T-cell (primary cell): ENCODE measurements around the gene RNU2-63P. TPM values are rescaled to one million over a fixed set of nuclear protein-coding genes. Genes with fewer than 3 reads are reported as not detected.
"Not testable (repeated sequence)": the region's sequence is repeated elsewhere in the genome, so short reads cannot be mapped to it uniquely, and the experiment has no call there.

ENCODE experiments used
- ATAC-seq, 4 experiments: fragments of 200-7000 bp in 3 of 4; fragments of 150-1000 bp in 1 of 4; cut with Tn5 transposase; replicated peaks in 1 of 4; 1 replicate in 3 of 4; 2 replicates in 1 of 4; pipeline ENCODE4 v1.10.0; 2021; ENCODE audit warnings: moderate library complexity in 3 of 4, mild to moderate bottlenecking in 2 of 4, moderate number of reproducible peaks in 1 of 4
- CTCF ChIA-PET, 2 donors: fragments of 300-600 bp; sonication (Branson Sonifier 250); formaldehyde crosslinking; loops; one replicate each; lab custom pipeline; 2022; ENCODE audit warnings: antibody characterized with exemption in 2 of 2; lab: Charles Lee
- POLR2A ChIA-PET, 2 donors: fragments of 300-600 bp; sonication (Branson Sonifier 250); formaldehyde crosslinking; loops; one replicate each; lab custom pipeline; 2022; ENCODE audit warnings: antibody characterized with exemption in 2 of 2; lab: Charles Lee
- DNase-seq, 35 experiments: peaks; one replicate each; pipeline versions ENCODE4 v3.0.0 to v3.0.0-alpha.2; 2013 to 2023
- H3K27ac ChIP-seq: one replicate; pipeline ENCODE4 v1.5.1; 2013; ENCODE audit warnings: low read length
- H3K27me3 ChIP-seq, 2 experiments: replicated peaks in 1 of 2; 1 replicate in 1 of 2; 2 replicates in 1 of 2; pipeline versions ENCODE4 v1.6.1 to v1.7.0; 2013; ENCODE audit warnings: low read length in 1 of 2, mixed read lengths in 1 of 2; ENCODE audit not compliant: control insufficient read depth in 2 of 2, insufficient read depth in 2 of 2; ENCODE audit errors: extremely low read depth in 1 of 2
- H3K36me3 ChIP-seq, 2 donors: 1 replicate in 1 of 2; 2 replicates in 1 of 2; pipeline versions ENCODE4 v1.6.1 to v1.7.0; 2013; ENCODE audit warnings: low read length in 1 of 2; ENCODE audit not compliant: control insufficient read depth in 2 of 2, insufficient read depth in 1 of 2; ENCODE audit errors: extremely low read depth in 1 of 2
- H3K4me1 ChIP-seq, 2 experiments: 1 replicate in 1 of 2; 2 replicates in 1 of 2; pipeline versions ENCODE4 v1.6.1 to v1.7.0; 2013; ENCODE audit warnings: low read length in 2 of 2, mixed read lengths in 1 of 2; ENCODE audit not compliant: insufficient read depth in 2 of 2, control insufficient read depth in 1 of 2; ENCODE audit errors: extremely low read depth in 1 of 2
- H3K4me3 ChIP-seq, 2 donors: 1 replicate in 1 of 2; 2 replicates in 1 of 2; pipeline versions ENCODE4 v1.5.1 to v1.7.0; 2013; ENCODE audit warnings: mild to moderate bottlenecking in 2 of 2, low read length in 1 of 2, moderate library complexity in 1 of 2; ENCODE audit not compliant: control insufficient read depth in 1 of 2; ENCODE audit errors: extremely low read depth in 1 of 2
- H3K9me3 ChIP-seq: 2 replicates; pipeline ENCODE4 v1.7.0; 2013
- H3K27ac Mint-ChIP-seq, 2 donors: one replicate each; pipeline ENCODE4 v1.8.0; 2020 to 2021; ENCODE audit warnings: mild to moderate bottlenecking in 2 of 2, mixed read lengths in 2 of 2
- H3K27me3 Mint-ChIP-seq, 2 donors: one replicate each; pipeline ENCODE4 v1.8.0; 2021 to 2022; ENCODE audit warnings: mixed read lengths in 2 of 2
- H3K36me3 Mint-ChIP-seq: one replicate; pipeline ENCODE4 v1.8.0; 2021; ENCODE audit warnings: mixed read lengths
- H3K4me1 Mint-ChIP-seq, 3 donors: one replicate each; pipeline ENCODE4 v1.8.0; 2020 to 2022; ENCODE audit warnings: mixed read lengths in 3 of 3, mild to moderate bottlenecking in 1 of 3
- H3K4me3 Mint-ChIP-seq, 3 donors: one replicate each; pipeline ENCODE4 v1.8.0; 2020 to 2022; ENCODE audit warnings: mild to moderate bottlenecking in 3 of 3, mixed read lengths in 3 of 3, moderate library complexity in 3 of 3
- H3K9me3 Mint-ChIP-seq, 3 donors: one replicate each; pipeline ENCODE4 v1.8.0; 2020 to 2022; ENCODE audit warnings: mixed read lengths in 3 of 3
- WGBS: methylation state at CpG from one replicate; pipeline ENCODE4 v1.1.5; 2013; ENCODE audit warnings: missing lambda C conversion rate; ENCODE audit not compliant: insufficient coverage; 5-methylcytosine and 5-hydroxymethylcytosine counted together
- total RNA-seq, 35 experiments: library from RNA in 6 of 35; stranded (reverse) in 6 of 35; fragments of 120-200 nt in 1 of 35; gene quantifications; one replicate each; pipeline versions ENCODE4 v1.2.1 to v1.2.4 and lab custom pipeline; 2013 to 2026

Gene RNU2-63P
- total RNA-seq, 5 donors from 2014 or later (not counting 1 experiment from before 2014, with no cell fraction given) = 4.0 to 18.7 (median 13.3) TPM; not detected in 2

DNA sequence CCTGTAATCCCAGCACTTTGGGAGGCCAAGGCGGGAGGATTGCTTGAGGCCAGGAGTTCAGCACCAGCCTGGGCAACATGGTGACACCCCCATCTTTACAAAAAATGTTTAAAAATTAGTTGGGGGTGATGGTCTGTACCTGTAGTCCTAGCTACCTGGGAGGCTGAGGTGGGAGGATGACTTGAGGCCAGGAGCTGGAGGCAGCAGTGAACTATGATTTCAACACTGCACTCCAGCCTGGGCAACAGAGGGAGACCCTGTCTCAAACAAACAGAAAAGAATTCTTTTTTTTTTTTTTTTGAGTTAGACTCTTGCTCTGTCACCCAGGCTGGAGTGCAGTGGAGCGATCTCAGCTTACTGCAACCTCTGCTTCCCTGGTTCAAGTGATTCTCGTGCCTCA, 15.9 kb downstream of the RNU2-63P start:
- H3K4me3 ChIP-seq, H3K36me3 ChIP-seq, H3K9me3 Mint-ChIP-seq, H3K27ac Mint-ChIP-seq, H3K36me3 Mint-ChIP-seq, H3K4me1 ChIP-seq, POLR2A ChIA-PET, H3K27me3 ChIP-seq, H3K4me1 Mint-ChIP-seq, DNase-seq, H3K27ac ChIP-seq, H3K4me3 Mint-ChIP-seq, ATAC-seq, H3K27me3 Mint-ChIP-seq, H3K9me3 ChIP-seq: not testable (repeated sequence)
- 61% methylated on average over 2 of the region's 3 CpGs for WGBS
- CTCF ChIA-PET = interaction anchor here in 1 of 2 donors (0.6 kb wide), 2 partner anchors 50 to 121 kb away, joined by 3 to 6 read pairs; no protein-coding TSS in a partner anchor

DNA sequence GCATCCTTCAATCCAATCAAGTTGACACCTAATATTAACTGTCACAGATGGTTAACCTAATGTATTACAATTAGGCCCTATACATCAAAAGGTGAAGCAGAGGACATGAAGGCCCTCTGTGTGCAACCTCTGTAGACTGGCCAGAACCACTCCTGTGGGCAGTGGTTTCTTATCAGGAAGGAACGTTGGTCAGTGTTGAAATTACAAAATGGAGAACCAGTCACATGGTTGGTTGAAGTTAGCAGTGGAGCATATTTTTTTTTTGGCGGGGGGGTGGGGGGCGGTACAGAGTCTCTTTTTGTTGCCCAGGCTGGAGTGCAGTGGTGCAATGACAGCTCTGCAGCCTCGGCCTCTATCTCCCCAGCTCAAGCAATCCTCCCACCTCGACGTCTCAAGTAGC, 19.8 kb downstream of the RNU2-63P start:
- H3K27ac Mint-ChIP-seq = no peak overlapping the region
- POLR2A ChIA-PET = no interaction called here
- CTCF ChIA-PET = no interaction called here
- no peak overlapping the region for H3K4me3 Mint-ChIP-seq
- no peak for ATAC-seq
- H3K27me3 Mint-ChIP-seq = no peaks in the 10 kb centered on the region
- peaks cover 0 to 1% (median under 1%) of the 10 kb centered on the region in 3 donors for H3K4me1 Mint-ChIP-seq
- Histone ChIP-seq H3K4me3 (no peak overlapping the region), H3K9me3 (no peaks in the 10 kb centered on the region), H3K27me3 (no peaks in the 10 kb centered on the region), H3K4me1 (peaks cover 0 to under 1% of the 10 kb centered on the region in 2 experiments), H3K36me3 (no peaks in the 10 kb centered on the region), H3K27ac (no peak overlapping the region)
- H3K9me3 Mint-ChIP-seq = no peaks in the 10 kb centered on the region
- 72% methylated on average over 3 of the region's 6 CpGs for WGBS
- peak in 1 of 35 experiments; percentile 0 for DNase-seq
- no peaks in the 10 kb centered on the region for H3K36me3 Mint-ChIP-seq

DNA sequence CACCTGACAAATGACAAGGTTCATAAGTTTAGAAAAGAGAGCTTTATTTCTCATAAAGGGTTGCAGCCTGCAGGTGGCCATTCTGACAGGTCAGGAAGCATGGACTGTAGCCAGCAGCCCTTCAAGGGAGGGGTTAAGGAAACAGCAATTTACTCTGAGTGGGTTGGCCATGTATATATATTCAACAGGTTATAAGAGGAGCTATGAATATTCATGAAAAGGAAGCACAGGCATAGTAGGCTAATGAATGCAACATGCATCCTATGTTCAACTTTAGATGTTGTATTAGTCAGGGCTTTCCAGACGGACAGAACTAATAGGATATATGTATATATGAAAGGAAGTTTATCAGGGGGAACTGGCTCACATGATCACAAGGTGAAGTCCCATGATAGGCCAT, 20.6 kb downstream of the RNU2-63P start:
- H3K9me3 ChIP-seq = no peaks in the 10 kb centered on the region
- POLR2A ChIA-PET = interaction anchor here in 1 of 2 donors (0.5 kb wide), 1 partner anchor 696 kb away, joined by 4 read pairs; the partner anchor contains the start of gene RPIA
- Mint-ChIP-seq H3K27ac (no peak overlapping the region), H3K27me3 (no peaks in the 10 kb centered on the region), H3K9me3 (no peaks in the 10 kb centered on the region), H3K36me3 (no peaks in the 10 kb centered on the region), H3K4me1 (no peaks in the 10 kb centered on the region), H3K4me3 (no peak overlapping the region)
- no peak for ATAC-seq
- no CpG with 5 or more reads among the region's 1 CpG for WGBS
- no peak overlapping the region for H3K27ac ChIP-seq
- no peaks in the 10 kb centered on the region for H3K36me3 ChIP-seq
- H3K4me1 ChIP-seq = no peaks in the 10 kb centered on the region
- no peaks in the 10 kb centered on the region for H3K27me3 ChIP-seq
- CTCF ChIA-PET = interaction anchor here in 1 of 2 donors (0.7 kb wide), 1 partner anchor 9 kb away, joined by 3 read pairs; no protein-coding TSS in a partner anchor
- no peak overlapping the region for H3K4me3 ChIP-seq
- DNase-seq = peak in 1 of 35 experiments; percentile 0

DNA sequence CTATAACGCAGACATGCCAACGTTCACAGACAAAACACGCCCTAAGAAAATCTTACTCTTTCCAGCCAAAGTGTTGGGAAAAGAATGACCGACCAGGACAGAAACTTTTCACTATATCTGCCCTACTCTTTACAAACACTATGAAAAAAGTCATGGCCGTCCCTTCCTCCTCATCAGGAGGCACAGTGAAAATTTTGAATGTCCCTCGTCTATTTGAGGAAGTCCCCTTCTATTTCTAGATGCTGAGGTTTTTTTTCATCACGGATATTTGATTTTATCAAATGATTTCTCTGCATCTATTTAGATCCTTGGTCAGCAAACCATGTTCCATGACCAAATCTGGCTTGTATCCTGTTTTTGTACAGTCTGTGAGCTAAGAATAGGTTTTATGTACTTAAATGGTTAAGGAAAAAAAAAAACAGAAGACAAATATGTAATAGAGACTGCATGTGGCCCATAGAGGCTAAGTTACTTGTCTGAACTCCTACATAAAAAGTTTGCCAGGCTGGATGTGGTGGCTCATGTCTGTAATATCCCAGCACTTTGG, 22.0 kb downstream of the RNU2-63P start:
- H3K27me3 Mint-ChIP-seq, H3K9me3 ChIP-seq, POLR2A ChIA-PET, H3K36me3 ChIP-seq, H3K4me3 ChIP-seq, CTCF ChIA-PET, H3K4me1 Mint-ChIP-seq, H3K27ac ChIP-seq, H3K27me3 ChIP-seq, H3K4me3 Mint-ChIP-seq, H3K4me1 ChIP-seq, H3K27ac Mint-ChIP-seq, H3K36me3 Mint-ChIP-seq, H3K9me3 Mint-ChIP-seq, DNase-seq, ATAC-seq: not testable (repeated sequence)
- WGBS = no CpG with 5 or more reads among the region's 7 CpGs

DNA sequence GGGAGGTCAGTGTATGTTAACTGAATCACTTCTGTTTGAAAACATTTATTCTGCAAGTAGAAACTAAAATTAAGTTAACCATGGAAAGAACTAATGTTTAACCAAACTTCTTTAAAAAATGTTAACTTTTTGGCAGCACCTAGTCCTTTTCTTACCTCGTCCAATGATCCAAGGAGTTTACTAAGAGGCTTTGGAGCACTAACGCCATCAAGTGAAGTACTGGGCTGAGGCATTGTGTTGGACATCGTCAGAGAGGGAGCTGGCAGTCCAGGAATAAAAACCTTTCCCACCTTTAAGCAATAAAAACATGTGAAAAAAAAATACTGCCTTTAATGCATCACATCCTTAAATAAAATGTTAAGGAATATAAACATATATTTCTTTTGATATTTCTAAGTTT, 23.8 kb downstream of the RNU2-63P start:
- ATAC-seq, H3K4me3 Mint-ChIP-seq, H3K27me3 ChIP-seq, H3K4me1 Mint-ChIP-seq, H3K9me3 Mint-ChIP-seq, CTCF ChIA-PET, H3K27ac ChIP-seq, H3K27me3 Mint-ChIP-seq, H3K36me3 Mint-ChIP-seq, H3K9me3 ChIP-seq, POLR2A ChIA-PET, H3K36me3 ChIP-seq, H3K4me3 ChIP-seq, DNase-seq, H3K4me1 ChIP-seq, H3K27ac Mint-ChIP-seq: not testable (repeated sequence)
- no CpG with 5 or more reads among the region's 3 CpGs for WGBS

DNA sequence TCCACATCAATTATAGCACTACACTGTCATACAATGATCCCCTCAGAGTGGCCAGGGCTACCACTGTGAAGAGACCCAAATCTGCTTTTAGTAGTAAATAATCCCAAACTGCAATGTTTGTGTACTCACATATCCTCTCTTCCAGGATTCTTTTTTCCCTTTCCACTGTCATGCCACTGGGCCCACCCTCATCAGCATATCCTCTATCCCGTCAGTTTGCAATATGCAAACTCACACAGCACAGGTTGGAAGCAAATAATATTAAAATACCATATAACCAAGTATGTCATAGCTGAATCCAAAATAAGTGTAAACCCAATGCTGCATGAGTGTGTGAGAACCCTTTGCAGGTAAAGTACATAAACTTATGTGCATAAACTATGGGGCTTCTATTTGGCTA, 28.9 kb downstream of the RNU2-63P start:
- H3K4me1 Mint-ChIP-seq, H3K36me3 ChIP-seq, DNase-seq, H3K27me3 Mint-ChIP-seq, H3K27ac Mint-ChIP-seq, H3K4me1 ChIP-seq, CTCF ChIA-PET, H3K9me3 ChIP-seq, H3K9me3 Mint-ChIP-seq, ATAC-seq, H3K27ac ChIP-seq, H3K4me3 ChIP-seq, H3K36me3 Mint-ChIP-seq, H3K4me3 Mint-ChIP-seq, H3K27me3 ChIP-seq, POLR2A ChIA-PET: not testable (repeated sequence)
- no CpG with 5 or more reads among the region's 1 CpG for WGBS

- POLR2A ChIA-PET, DNase-seq: not testable (repeated sequence)
These were observed 30.4 kb downstream of the RNU2-63P start for GRCh38 chr2:87985902-87986301.

More at GRCh38 chr2:87985902-87986301, 30.4 kb downstream of the RNU2-63P start:
- H3K27ac Mint-ChIP-seq, H3K27me3 ChIP-seq, H3K4me3 ChIP-seq, H3K36me3 ChIP-seq, CTCF ChIA-PET, H3K27me3 Mint-ChIP-seq, H3K9me3 ChIP-seq, H3K36me3 Mint-ChIP-seq, H3K9me3 Mint-ChIP-seq, ATAC-seq, H3K4me1 Mint-ChIP-seq, H3K4me3 Mint-ChIP-seq, H3K4me1 ChIP-seq, H3K27ac ChIP-seq: not testable (repeated sequence)
- WGBS = no CpG with 5 or more reads among the region's 5 CpGs
